IPS DF 4.7 (cell line): ENCODE data around the gene NAALAD2.
"Not testable (repeated sequence)": the region's sequence is repeated elsewhere in the genome, so short reads cannot be mapped to it uniquely, and the experiment has no call there.

Source experiments
- DNase-seq: peaks from one replicate; pipeline ENCODE4 v3.0.0-alpha.2; 2013; ENCODE audit warnings: low spot score; ENCODE audit errors: extremely low read depth

NAALAD2 gene

GRCh38 chr11:90134478-90135003 is at the start of gene NAALAD2:
NAALAD2 (plus strand) TSS chr11:90134663; CDS start chr11:90134759, 96 bp downstream.
- peak; percentile 33 for DNase-seq

- DNase-seq, result not testable (repeated sequence)
Observed at GRCh38 chr11:90085650-90086049, 48.8 kb upstream of the NAALAD2 start, which contains the start of gene UBTFL1. UBTFL1 (plus strand) TSS chr11:90085950; CDS start chr11:90085950, 0 bp downstream.

- not testable (repeated sequence) for DNase-seq
Observed at GRCh38 chr11:90088731-90089130, 45.7 kb upstream of the NAALAD2 start.

- not testable (repeated sequence) for DNase-seq
Observed at GRCh38 chr11:90095230-90095924, 39.1 kb upstream of the NAALAD2 start.

GRCh38 chr11:90098261-90098660 is 36.2 kb upstream of the NAALAD2 start:
- DNase-seq, result not testable (repeated sequence)

- DNase-seq, result no peak
Observed at GRCh38 chr11:90100431-90100830, 34.0 kb upstream of the NAALAD2 start.

GRCh38 chr11:90113541-90113940 is 20.9 kb upstream of the NAALAD2 start:
- DNase-seq, result no peak

- DNase-seq, result no peak
Observed at GRCh38 chr11:90120191-90120590, 14.3 kb upstream of the NAALAD2 start.

GRCh38 chr11:90124371-90124770 is 10.1 kb upstream of the NAALAD2 start:
- DNase-seq, result no peak

- no peak for DNase-seq
Observed at GRCh38 chr11:90124946-90125345, 9.5 kb upstream of the NAALAD2 start.

GRCh38 chr11:90133560-90134477 is 644 bp upstream of the NAALAD2 start:
- DNase-seq, result no peak

GRCh38 chr11:90135016-90135415 is 553 bp downstream of the NAALAD2 start:
- DNase-seq, result no peak

- no peak for DNase-seq
Observed at GRCh38 chr11:90148900-90149299, 14.4 kb downstream of the NAALAD2 start.

- DNase-seq, result not testable (repeated sequence)
Observed at GRCh38 chr11:90166982-90167573, 32.6 kb downstream of the NAALAD2 start.

GRCh38 chr11:90167704-90168103 is 33.2 kb downstream of the NAALAD2 start:
- DNase-seq, result not testable (repeated sequence)

GRCh38 chr11:90168571-90168970 is 34.1 kb downstream of the NAALAD2 start:
- DNase-seq, result no peak

- DNase-seq, result no peak
Observed at GRCh38 chr11:90171359-90171758, 36.9 kb downstream of the NAALAD2 start.

GRCh38 chr11:90176069-90176468 is 41.6 kb downstream of the NAALAD2 start:
- DNase-seq, result no peak

- no peak for DNase-seq
Observed at GRCh38 chr11:90178751-90179150, 44.3 kb downstream of the NAALAD2 start.

- no peak for DNase-seq
Observed at GRCh38 chr11:90179923-90180322, 45.5 kb downstream of the NAALAD2 start.

GRCh38 chr11:90187839-90188238 is 53.4 kb downstream of the NAALAD2 start:
- no peak for DNase-seq

- no peak for DNase-seq
Observed at GRCh38 chr11:90189011-90189410, 54.5 kb downstream of the NAALAD2 start.
